ENCODE results near the gene EFNA1.
A peak's percentile ranks its signal among the peaks of the same experiment; 100 is the strongest.

GRCh38 chr1:155172732-155173477 lies 45.2 kb downstream of the EFNA1 start, which contains the start of gene KRTCAP2:
- TF ChIP-seq CTCF (IDR thresholded peaks at IDR 0.05; ENCODE audit: extremely low read depth in 1 of 2, insufficient read depth in 1 of 2, low read depth in 1 of 2, low read length in 2 of 2) (peak; percentile 95 to 98), JUN (IDR thresholded peaks at IDR 0.05; ENCODE audit: borderline replicate concordance, insufficient read depth, insufficient read length, low read depth) (no peak), POLR2AphosphoS5 (IDR thresholded peaks at IDR 0.05; ENCODE audit: insufficient read depth, low read depth, low read length) (peak; percentile 97), POLR2A (IDR thresholded peaks at IDR 0.05; ENCODE audit: low read depth, low read length) (peak; percentile 97), EZH2 (IDR thresholded peaks at IDR 0.05; ENCODE audit: borderline replicate concordance, low read depth, low read length, severe bottlenecking) (no peak), MYC (IDR thresholded peaks at IDR 0.05; ENCODE audit: low read depth, low read length) (peak; percentile 48), MAX (IDR thresholded peaks at IDR 0.05; ENCODE audit: insufficient read depth, insufficient read length) (peak; percentile 19), GATA2 (IDR thresholded peaks at IDR 0.05; ENCODE audit: insufficient read depth, insufficient read length, low read depth, low read length) (no peak), FOS (IDR thresholded peaks at IDR 0.05; ENCODE audit: borderline replicate concordance, insufficient read depth, low read length) (no peak)
